ENCODE results near the gene ATP23.

- TF ChIP-seq CTCF (IDR thresholded peaks at IDR 0.05) (no peak), ZNF263 (CRISPR knock-in tag; IDR thresholded peaks at IDR 0.05; ENCODE audit: low read depth) (no peak), ZNF219 (CRISPR knock-in tag; IDR thresholded peaks at IDR 0.05; ENCODE audit: borderline replicate concordance) (no peak), USF2 (CRISPR knock-in tag; IDR thresholded peaks at IDR 0.05) (no peak), E2F4 (CRISPR knock-in tag; IDR thresholded peaks at IDR 0.05; ENCODE audit: borderline replicate concordance, low read depth) (no peak), ZSCAN18 (CRISPR knock-in tag; IDR thresholded peaks at IDR 0.05) (no peak), CREB1 (CRISPR knock-in tag; IDR thresholded peaks at IDR 0.05) (no peak), ZNF317 (CRISPR knock-in tag; IDR thresholded peaks at IDR 0.05; ENCODE audit: borderline replicate concordance, low read depth) (no peak), SP1 (CRISPR knock-in tag; conservative IDR thresholded peaks at IDR 0.05) (no peak), ZNF232 (CRISPR knock-in tag; IDR thresholded peaks at IDR 0.05) (no peak), ATF3 (CRISPR knock-in tag; conservative IDR thresholded peaks at IDR 0.05) (no peak), ZNF416 (CRISPR knock-in tag; IDR thresholded peaks at IDR 0.05) (no peak)
These were observed 527 bp upstream of the ATP23 start for GRCh38 chr12:57940915-57941164.

Measured in WTC11 (cell line).